Choroid plexus epithelial cell (primary cell): ENCODE measurements around the gene OSCP1.
A peak's percentile ranks its signal among the peaks of the same experiment; 100 is the strongest.

ENCODE experiments used
- DNase-seq: peaks from one replicate; pipeline ENCODE4 v3.0.0-alpha.2; 2010; ENCODE audit warnings: low read depth
- H3K4me3 ChIP-seq: 2 replicates; pipeline ENCODE4 v1.5.1; 2011; ENCODE audit warnings: low read depth, mild to moderate bottlenecking, control low read depth, low read length, moderate library complexity
- CTCF ChIP-seq: conservative IDR thresholded peaks from 2 replicates; pipeline ENCODE4 v1.5.1; 2011; ENCODE audit warnings: low read depth, mild to moderate bottlenecking, control low read depth, inconsistent platforms, low read length, moderate library complexity

OSCP1 gene

GRCh38 chr1:36455386-36455785, 5.1 kb upstream of the OSCP1 start:
- H3K4me3 ChIP-seq: no peak overlapping the region
- no peak for DNase-seq
- TF ChIP-seq CTCF: no peak

GRCh38 chr1:36453600-36454388, 3.5 kb upstream of the OSCP1 start:
- no peak overlapping the region for H3K4me3 ChIP-seq
- no peak for TF ChIP-seq CTCF
- no peak for DNase-seq

- H3K4me3 ChIP-seq: no peak overlapping the region
- TF ChIP-seq CTCF: no peak
- no peak for DNase-seq
Observed at GRCh38 chr1:36453051-36453450, 2.8 kb upstream of the OSCP1 start.

- DNase-seq: no peak
- H3K4me3 ChIP-seq: peak overlapping the region; percentile 79
- no peak for TF ChIP-seq CTCF
Observed at GRCh38 chr1:36450919-36451305, 661 bp upstream of the OSCP1 start.

GRCh38 chr1:36448530-36449056, 1.7 kb downstream of the OSCP1 start:
- TF ChIP-seq CTCF: no peak

GRCh38 chr1:36447450-36447849, 2.8 kb downstream of the OSCP1 start:
- no peak for TF ChIP-seq CTCF
- H3K4me3 ChIP-seq: no peak overlapping the region
- DNase-seq: no peak

More at GRCh38 chr1:36448530-36449056, 1.7 kb downstream of the OSCP1 start:
- no peak overlapping the region for H3K4me3 ChIP-seq
- no peak for DNase-seq

GRCh38 chr1:36446746-36447145, 3.5 kb downstream of the OSCP1 start:
- DNase-seq: peak; percentile 12
- H3K4me3 ChIP-seq: no peak overlapping the region
- no peak for TF ChIP-seq CTCF
